Measurements from ENCODE around the gene ATF7.

GRCh38 chr12:53496752-53497032, 129.5 kb downstream of the ATF7 start:
- TF ChIP-seq ISL1 (CRISPR knock-in tag; IDR thresholded peaks at IDR 0.05) (no peak), TCF4 (CRISPR knock-in tag; IDR thresholded peaks at IDR 0.05; ENCODE audit: borderline replicate concordance) (no peak), PPARA (CRISPR knock-in tag; IDR thresholded peaks at IDR 0.05; ENCODE audit: borderline replicate concordance) (no peak), CSDC2 (CRISPR knock-in tag; IDR thresholded peaks at IDR 0.05) (no peak), ARNTL (CRISPR knock-in tag; IDR thresholded peaks at IDR 0.05; ENCODE audit: borderline replicate concordance, low read depth) (no peak), RARB (CRISPR knock-in tag; IDR thresholded peaks at IDR 0.05) (no peak), ZFP30 (CRISPR knock-in tag; IDR thresholded peaks at IDR 0.05) (no peak), ZNF8 (CRISPR knock-in tag; IDR thresholded peaks at IDR 0.05) (no peak), TOX (CRISPR knock-in tag; IDR thresholded peaks at IDR 0.05; ENCODE audit: borderline replicate concordance) (no peak), POU6F1 (CRISPR knock-in tag; IDR thresholded peaks at IDR 0.05; ENCODE audit: borderline replicate concordance, low read depth) (no peak)
